A673 (cell line): ENCODE results near the gene ANKRD11.

Experiments
- EZH2 ChIP-seq: fragments of 200-600 bp; sonication (generic); IDR thresholded peaks from 2 replicates; pipeline ENCODE4 v1.6.1; 2017; ENCODE audit warnings: borderline replicate concordance, low read depth, mild to moderate bottlenecking, mixed read lengths, antibody characterized with exemption, low read length; ENCODE audit not compliant: poor library complexity, severe bottlenecking
- TF ChIP-seq, protein P1 (sequence below): fragments of 300-800, 200-600 bp; sonication (generic); conservative IDR thresholded peaks from 2 replicates; pipeline ENCODE4 v1.5.1; 2017; ENCODE audit warnings: low read depth, mild to moderate bottlenecking, antibody characterized with exemption, low read length, moderate library complexity, mixed read lengths

- TF ChIP-seq EZH2, result no peak
- TF ChIP-seq, protein P1, sequence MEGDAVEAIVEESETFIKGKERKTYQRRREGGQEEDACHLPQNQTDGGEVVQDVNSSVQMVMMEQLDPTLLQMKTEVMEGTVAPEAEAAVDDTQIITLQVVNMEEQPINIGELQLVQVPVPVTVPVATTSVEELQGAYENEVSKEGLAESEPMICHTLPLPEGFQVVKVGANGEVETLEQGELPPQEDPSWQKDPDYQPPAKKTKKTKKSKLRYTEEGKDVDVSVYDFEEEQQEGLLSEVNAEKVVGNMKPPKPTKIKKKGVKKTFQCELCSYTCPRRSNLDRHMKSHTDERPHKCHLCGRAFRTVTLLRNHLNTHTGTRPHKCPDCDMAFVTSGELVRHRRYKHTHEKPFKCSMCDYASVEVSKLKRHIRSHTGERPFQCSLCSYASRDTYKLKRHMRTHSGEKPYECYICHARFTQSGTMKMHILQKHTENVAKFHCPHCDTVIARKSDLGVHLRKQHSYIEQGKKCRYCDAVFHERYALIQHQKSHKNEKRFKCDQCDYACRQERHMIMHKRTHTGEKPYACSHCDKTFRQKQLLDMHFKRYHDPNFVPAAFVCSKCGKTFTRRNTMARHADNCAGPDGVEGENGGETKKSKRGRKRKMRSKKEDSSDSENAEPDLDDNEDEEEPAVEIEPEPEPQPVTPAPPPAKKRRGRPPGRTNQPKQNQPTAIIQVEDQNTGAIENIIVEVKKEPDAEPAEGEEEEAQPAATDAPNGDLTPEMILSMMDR, result no peak
Observed at GRCh38 chr16:89265647-89266046, 224.7 kb downstream of the ANKRD11 start.
